Ishikawa (cell line): ENCODE data around the gene ST7.

Experiments used
- CEBPB ChIP-seq: IDR thresholded peaks from 2 replicates; pipeline ENCODE4 v1.6.1; 2012
- CREB1 ChIP-seq: IDR thresholded peaks from 2 replicates; pipeline ENCODE4 v1.6.1; 2012; ENCODE audit warnings: low read depth
- EGR1 ChIP-seq: IDR thresholded peaks from 2 replicates; pipeline ENCODE4 v1.6.1; 2012
- EP300 ChIP-seq: IDR thresholded peaks from 2 replicates; pipeline ENCODE4 v1.6.1; 2012; ENCODE audit warnings: borderline replicate concordance
- FOXM1 ChIP-seq: IDR thresholded peaks from 2 replicates; pipeline ENCODE4 v1.6.1; 2012; ENCODE audit warnings: low read depth, borderline replicate concordance
- NFIC ChIP-seq: IDR thresholded peaks from 2 replicates; pipeline ENCODE4 v1.6.1; 2012
- RAD21 ChIP-seq: IDR thresholded peaks from 2 replicates; pipeline ENCODE4 v1.6.1; 2012; ENCODE audit warnings: low read depth
- TAF1 ChIP-seq: IDR thresholded peaks from 2 replicates; pipeline ENCODE4 v1.6.1; 2012; ENCODE audit warnings: low read depth, mild to moderate bottlenecking
- TCF12 ChIP-seq: IDR thresholded peaks from 2 replicates; pipeline ENCODE4 v1.6.1; 2012; ENCODE audit warnings: low read depth
- TEAD4 ChIP-seq: IDR thresholded peaks from 2 replicates; pipeline ENCODE4 v1.6.1; 2012
- YY1 ChIP-seq: IDR thresholded peaks from 2 replicates; pipeline ENCODE4 v1.6.1; 2012; ENCODE audit warnings: low read depth
- ZBTB7A ChIP-seq: IDR thresholded peaks from 2 replicates; pipeline ENCODE4 v1.6.1; 2012; ENCODE audit warnings: low read depth
- TF ChIP-seq, protein P1 (sequence below): IDR thresholded peaks from 2 replicates; pipeline ENCODE4 v1.6.1; 2012
- TF ChIP-seq, protein P2 (sequence below): IDR thresholded peaks from 2 replicates; pipeline ENCODE4 v1.6.1; 2012; ENCODE audit warnings: low read depth, mild to moderate bottlenecking
- TF ChIP-seq, protein P3 (sequence below): IDR thresholded peaks from 2 replicates; pipeline ENCODE4 v1.6.1; 2012

Gene ST7

DNA sequence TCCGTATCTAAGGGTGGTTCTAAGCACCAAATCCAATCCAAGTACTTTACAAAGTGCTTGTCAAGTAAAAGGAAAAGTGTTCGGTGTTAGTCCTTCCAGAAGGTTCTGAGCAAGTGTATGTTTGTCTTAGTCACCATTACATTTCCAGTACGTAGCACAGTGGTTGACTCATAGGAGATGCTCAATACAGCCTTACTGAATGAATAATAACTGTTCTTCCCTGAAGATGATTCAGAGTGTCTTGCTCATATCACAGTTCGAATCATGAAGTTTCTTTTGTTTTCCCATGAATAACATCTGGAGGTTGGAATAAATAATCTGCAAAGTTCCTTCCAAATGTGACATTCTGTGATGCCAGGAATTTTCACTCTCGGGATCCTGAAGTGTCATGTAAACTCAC lies 316.1 kb downstream of the ST7 start:
- TF ChIP-seq EGR1 (no peak), CEBPB (no peak), RAD21 (no peak), TCF12 (no peak), CREB1 (no peak), FOXM1 (no peak), ZBTB7A (no peak), EP300 (no peak), TEAD4 (no peak), TAF1 (no peak), YY1 (no peak), NFIC (no peak)
- TF ChIP-seq, protein P1, sequence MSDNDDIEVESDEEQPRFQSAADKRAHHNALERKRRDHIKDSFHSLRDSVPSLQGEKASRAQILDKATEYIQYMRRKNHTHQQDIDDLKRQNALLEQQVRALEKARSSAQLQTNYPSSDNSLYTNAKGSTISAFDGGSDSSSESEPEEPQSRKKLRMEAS: no peak
- TF ChIP-seq, protein P2, sequence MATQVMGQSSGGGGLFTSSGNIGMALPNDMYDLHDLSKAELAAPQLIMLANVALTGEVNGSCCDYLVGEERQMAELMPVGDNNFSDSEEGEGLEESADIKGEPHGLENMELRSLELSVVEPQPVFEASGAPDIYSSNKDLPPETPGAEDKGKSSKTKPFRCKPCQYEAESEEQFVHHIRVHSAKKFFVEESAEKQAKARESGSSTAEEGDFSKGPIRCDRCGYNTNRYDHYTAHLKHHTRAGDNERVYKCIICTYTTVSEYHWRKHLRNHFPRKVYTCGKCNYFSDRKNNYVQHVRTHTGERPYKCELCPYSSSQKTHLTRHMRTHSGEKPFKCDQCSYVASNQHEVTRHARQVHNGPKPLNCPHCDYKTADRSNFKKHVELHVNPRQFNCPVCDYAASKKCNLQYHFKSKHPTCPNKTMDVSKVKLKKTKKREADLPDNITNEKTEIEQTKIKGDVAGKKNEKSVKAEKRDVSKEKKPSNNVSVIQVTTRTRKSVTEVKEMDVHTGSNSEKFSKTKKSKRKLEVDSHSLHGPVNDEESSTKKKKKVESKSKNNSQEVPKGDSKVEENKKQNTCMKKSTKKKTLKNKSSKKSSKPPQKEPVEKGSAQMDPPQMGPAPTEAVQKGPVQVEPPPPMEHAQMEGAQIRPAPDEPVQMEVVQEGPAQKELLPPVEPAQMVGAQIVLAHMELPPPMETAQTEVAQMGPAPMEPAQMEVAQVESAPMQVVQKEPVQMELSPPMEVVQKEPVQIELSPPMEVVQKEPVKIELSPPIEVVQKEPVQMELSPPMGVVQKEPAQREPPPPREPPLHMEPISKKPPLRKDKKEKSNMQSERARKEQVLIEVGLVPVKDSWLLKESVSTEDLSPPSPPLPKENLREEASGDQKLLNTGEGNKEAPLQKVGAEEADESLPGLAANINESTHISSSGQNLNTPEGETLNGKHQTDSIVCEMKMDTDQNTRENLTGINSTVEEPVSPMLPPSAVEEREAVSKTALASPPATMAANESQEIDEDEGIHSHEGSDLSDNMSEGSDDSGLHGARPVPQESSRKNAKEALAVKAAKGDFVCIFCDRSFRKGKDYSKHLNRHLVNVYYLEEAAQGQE: no peak
- TF ChIP-seq, protein P3, sequence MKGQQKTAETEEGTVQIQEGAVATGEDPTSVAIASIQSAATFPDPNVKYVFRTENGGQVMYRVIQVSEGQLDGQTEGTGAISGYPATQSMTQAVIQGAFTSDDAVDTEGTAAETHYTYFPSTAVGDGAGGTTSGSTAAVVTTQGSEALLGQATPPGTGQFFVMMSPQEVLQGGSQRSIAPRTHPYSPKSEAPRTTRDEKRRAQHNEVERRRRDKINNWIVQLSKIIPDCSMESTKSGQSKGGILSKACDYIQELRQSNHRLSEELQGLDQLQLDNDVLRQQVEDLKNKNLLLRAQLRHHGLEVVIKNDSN: no peak

DNA sequence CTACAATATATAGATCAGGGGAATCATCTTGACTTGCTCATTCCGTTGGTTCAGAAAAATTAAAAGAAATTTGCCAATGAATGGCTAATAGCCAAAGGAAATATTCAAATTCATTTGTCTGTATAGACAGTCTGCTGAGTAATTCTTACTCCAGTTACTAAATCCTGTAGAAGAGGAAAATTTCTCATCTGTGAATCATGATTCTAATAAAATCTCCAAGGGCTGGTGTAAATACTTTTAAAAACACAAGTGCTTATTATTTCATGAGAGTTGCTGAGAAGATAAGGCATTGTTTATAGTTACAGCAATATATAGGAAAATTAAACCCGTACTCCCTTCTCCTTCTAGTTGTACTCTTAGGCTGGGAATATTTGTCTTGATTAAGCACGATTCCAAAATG lies 316.6 kb downstream of the ST7 start:
- TF ChIP-seq, protein P3: no peak

DNA sequence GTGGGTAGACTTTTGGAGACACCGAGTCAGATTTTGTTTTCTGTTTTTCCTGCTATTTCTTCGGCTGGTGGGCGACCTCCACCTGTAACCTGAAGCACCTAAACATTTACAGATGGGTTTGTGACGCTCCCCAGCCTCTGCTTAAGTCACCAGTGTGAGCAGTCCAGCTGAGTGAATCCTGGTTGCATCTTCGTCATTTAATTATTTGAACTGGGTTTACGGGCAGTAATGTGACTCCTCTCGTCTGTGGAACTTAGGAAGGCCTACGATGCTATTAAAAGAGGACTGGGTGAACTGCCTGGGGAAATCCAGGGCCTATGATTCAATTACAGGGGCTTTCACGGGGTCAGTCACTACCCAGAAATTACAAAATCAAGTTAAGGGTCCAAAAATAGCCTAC lies 317.1 kb downstream of the ST7 start:
- no peak for TF ChIP-seq NFIC
- no peak for TF ChIP-seq FOXM1
- no peak for TF ChIP-seq TAF1
- TF ChIP-seq, protein P1: no peak
- TF ChIP-seq EGR1: no peak
- TF ChIP-seq, protein P3: no peak
- TF ChIP-seq TEAD4: no peak
- no peak for TF ChIP-seq CREB1
- TF ChIP-seq, protein P2: no peak
- TF ChIP-seq RAD21: no peak
- no peak for TF ChIP-seq TCF12

DNA sequence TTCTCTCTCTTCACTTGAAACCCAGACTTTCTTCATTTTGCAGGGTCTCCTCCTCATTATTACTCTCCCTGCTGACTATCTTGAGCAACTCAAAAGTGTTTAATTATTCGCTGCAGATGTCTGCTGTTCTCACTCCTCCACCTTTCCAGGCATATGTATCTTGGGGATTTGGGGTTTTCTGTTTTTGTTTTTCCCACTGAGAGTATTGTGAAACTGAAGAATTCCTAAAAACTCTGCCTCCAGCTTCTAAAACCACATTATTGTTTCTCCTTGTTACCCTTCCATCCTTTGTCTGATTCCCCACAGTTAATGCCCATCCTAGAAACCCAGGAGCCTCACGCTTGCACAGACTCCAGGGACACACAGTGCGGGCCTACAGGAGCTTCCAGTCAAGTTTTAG lies 318.3 kb downstream of the ST7 start:
- TF ChIP-seq TCF12 (no peak), YY1 (no peak), TEAD4 (no peak), TAF1 (no peak), CREB1 (no peak), EGR1 (no peak), RAD21 (no peak), CEBPB (no peak), ZBTB7A (no peak), EP300 (no peak), NFIC (no peak), FOXM1 (no peak)
- TF ChIP-seq, protein P1: no peak
- TF ChIP-seq, protein P3: no peak
- TF ChIP-seq, protein P2: no peak
